ENCODE data around the gene AP5Z1. TPM values are rescaled to one million over a fixed set of nuclear protein-coding genes. Genes with fewer than 3 reads are reported as not detected.

AP5Z1 gene
- polyA plus RNA-seq, 1 of the 3 experiments (the other 2 are of a cell fraction), result 29.5 TPM

DNA sequence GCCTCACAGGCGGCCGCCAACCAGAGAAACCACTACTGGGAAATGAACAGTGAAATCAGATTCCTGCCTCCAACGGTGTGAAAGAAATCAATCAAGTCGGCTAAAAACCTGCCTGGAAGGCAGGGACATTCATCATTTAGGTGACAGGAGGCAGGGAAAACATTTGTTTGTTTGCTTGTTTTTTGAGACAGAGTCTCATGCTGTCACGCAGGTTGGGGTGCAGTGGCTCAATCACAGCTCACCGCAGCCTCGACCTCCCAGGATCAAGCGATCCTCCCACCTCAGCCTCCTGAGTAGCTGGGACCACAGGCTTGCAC, 30.5 kb downstream of the AP5Z1 start:
- Histone ChIP-seq H3K9ac (no peak overlapping the region), H3K36me3 (replicated peaks in 1 of 2; ENCODE audit: control insufficient read depth in 1 of 2, insufficient read depth in 2 of 2, low read length in 1 of 2) (no peaks in the 10 kb centered on the region), H3K4me1 (ENCODE audit: control insufficient read depth in 1 of 2, insufficient read depth in 2 of 2, low read depth in 1 of 2, low read length in 1 of 2) (no peaks in the 10 kb centered on the region), H2AFZ (ENCODE audit: low read depth) (no peak overlapping the region), H3K4me2 (no peak overlapping the region), H3F3A (replicated peaks; ENCODE audit: insufficient read depth) (peaks cover 3% of the 10 kb centered on the region), H3K27ac (ENCODE audit: low read depth in 2 of 2, low read length in 1 of 2) (no peak overlapping the region), H4K20me1 (ENCODE audit: insufficient read depth) (no peaks in the 10 kb centered on the region), H3K9me2 (no peaks in the 10 kb centered on the region), H3K79me2 (ENCODE audit: insufficient read depth) (no peaks in the 10 kb centered on the region), H3K9me3 (no peaks in the 10 kb centered on the region), H3K27me3 (ENCODE audit: insufficient read depth) (no peaks in the 10 kb centered on the region), H3K4me3 (ENCODE audit: low read depth in 2 of 2, low read length in 1 of 2) (no peak overlapping the region)
- TF ChIP-seq YY1 (IDR thresholded peaks at IDR 0.05; ENCODE audit: low read depth), result no peak
- TF ChIP-seq EZH2phosphoT487 (IDR thresholded peaks at IDR 0.05; ENCODE audit: borderline replicate concordance, low read depth), result no peak
- WGBS (ENCODE audit: low lambda C conversion rate), result 90% methylated on average over 8 of the region's 8 CpGs
- ChIA-PET CTCF (interaction anchor here (1.2 to 3.4 kb wide), 5 partner anchors 8 to 280 kb away, joined by 3 to 11 read pairs (median 4); partner anchors contain the start of gene RADIL), POLR2A (interaction anchor here (1.0 kb wide), 1 partner anchor 31 kb away, joined by 3 read pairs; the partner anchor contains the start of gene AP5Z1)
- DNase-seq, result no peak

DNA sequence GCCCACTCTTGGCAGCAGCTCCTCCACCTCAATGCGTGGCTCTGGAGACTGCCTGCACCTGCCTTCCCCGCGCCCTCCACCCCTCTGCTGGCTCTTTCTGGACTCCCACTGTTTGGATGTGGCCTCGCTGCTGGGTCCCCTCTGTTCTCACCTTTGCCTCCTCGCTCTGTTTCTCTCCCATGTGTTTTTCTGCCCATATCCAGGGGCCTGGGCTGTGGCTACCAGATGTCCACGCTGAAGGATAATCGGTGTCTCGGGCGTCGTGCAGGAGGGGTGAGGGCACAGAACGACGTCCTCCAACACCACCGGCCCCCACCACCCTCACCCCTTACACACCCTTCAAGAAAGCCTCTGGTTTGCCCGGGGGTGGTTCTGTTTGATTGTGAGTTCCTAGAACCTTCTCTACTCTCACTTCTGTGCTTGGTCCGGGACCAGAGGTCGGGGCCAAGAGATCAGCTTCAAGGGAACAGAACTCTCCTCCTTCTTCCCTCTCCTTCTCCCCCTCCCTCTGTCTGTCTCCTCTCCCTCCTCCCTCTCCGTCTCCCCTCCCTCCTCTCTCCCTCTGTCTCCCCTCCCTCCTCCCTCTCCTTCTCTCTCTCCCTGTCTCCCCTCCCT, 31.7 kb downstream of the AP5Z1 start:
- no peaks in the 10 kb centered on the region for H3K36me3 ChIP-seq (replicated peaks in 1 of 2; ENCODE audit: control insufficient read depth in 1 of 2, insufficient read depth in 2 of 2, low read length in 1 of 2)
- no peaks in the 10 kb centered on the region for H3K9me3 ChIP-seq
- H3K27me3 ChIP-seq (ENCODE audit: insufficient read depth), result no peaks in the 10 kb centered on the region
- H3K4me1 ChIP-seq (ENCODE audit: control insufficient read depth in 1 of 2, insufficient read depth in 2 of 2, low read depth in 1 of 2, low read length in 1 of 2), result no peaks in the 10 kb centered on the region
- H3K27ac ChIP-seq (ENCODE audit: low read depth in 2 of 2, low read length in 1 of 2), result no peak overlapping the region
- POLR2A ChIA-PET, result no interaction called here
- no peak overlapping the region for H2AFZ ChIP-seq (ENCODE audit: low read depth)
- H3F3A ChIP-seq (replicated peaks; ENCODE audit: insufficient read depth), result peaks cover 3% of the 10 kb centered on the region
- no peaks in the 10 kb centered on the region for H3K79me2 ChIP-seq (ENCODE audit: insufficient read depth)
- no peak overlapping the region for H3K4me2 ChIP-seq
- DNase-seq, result no peak
- H4K20me1 ChIP-seq (ENCODE audit: insufficient read depth), result no peaks in the 10 kb centered on the region
- no peak overlapping the region for H3K9ac ChIP-seq
- 80% methylated on average over 17 of the region's 17 CpGs for WGBS (ENCODE audit: low lambda C conversion rate)
- CTCF ChIA-PET, result interaction anchor here (1.4 to 3.4 kb wide), 2 partner anchors 9 to 76 kb away, joined by 11 read pairs; partner anchors contain the start of gene RADIL
- H3K4me3 ChIP-seq (ENCODE audit: low read depth in 2 of 2, low read length in 1 of 2), result no peak overlapping the region
- H3K9me2 ChIP-seq, result no peaks in the 10 kb centered on the region
- no peak for TF ChIP-seq TEAD4 (IDR thresholded peaks at IDR 0.05; ENCODE audit: borderline replicate concordance, insufficient read depth)
- TF ChIP-seq, protein P1, sequence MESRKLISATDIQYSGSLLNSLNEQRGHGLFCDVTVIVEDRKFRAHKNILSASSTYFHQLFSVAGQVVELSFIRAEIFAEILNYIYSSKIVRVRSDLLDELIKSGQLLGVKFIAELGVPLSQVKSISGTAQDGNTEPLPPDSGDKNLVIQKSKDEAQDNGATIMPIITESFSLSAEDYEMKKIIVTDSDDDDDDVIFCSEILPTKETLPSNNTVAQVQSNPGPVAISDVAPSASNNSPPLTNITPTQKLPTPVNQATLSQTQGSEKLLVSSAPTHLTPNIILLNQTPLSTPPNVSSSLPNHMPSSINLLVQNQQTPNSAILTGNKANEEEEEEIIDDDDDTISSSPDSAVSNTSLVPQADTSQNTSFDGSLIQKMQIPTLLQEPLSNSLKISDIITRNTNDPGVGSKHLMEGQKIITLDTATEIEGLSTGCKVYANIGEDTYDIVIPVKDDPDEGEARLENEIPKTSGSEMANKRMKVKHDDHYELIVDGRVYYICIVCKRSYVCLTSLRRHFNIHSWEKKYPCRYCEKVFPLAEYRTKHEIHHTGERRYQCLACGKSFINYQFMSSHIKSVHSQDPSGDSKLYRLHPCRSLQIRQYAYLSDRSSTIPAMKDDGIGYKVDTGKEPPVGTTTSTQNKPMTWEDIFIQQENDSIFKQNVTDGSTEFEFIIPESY (IDR thresholded peaks at IDR 0.05; ENCODE audit: borderline replicate concordance, low read depth), result no peak
- TF ChIP-seq, protein P2, sequence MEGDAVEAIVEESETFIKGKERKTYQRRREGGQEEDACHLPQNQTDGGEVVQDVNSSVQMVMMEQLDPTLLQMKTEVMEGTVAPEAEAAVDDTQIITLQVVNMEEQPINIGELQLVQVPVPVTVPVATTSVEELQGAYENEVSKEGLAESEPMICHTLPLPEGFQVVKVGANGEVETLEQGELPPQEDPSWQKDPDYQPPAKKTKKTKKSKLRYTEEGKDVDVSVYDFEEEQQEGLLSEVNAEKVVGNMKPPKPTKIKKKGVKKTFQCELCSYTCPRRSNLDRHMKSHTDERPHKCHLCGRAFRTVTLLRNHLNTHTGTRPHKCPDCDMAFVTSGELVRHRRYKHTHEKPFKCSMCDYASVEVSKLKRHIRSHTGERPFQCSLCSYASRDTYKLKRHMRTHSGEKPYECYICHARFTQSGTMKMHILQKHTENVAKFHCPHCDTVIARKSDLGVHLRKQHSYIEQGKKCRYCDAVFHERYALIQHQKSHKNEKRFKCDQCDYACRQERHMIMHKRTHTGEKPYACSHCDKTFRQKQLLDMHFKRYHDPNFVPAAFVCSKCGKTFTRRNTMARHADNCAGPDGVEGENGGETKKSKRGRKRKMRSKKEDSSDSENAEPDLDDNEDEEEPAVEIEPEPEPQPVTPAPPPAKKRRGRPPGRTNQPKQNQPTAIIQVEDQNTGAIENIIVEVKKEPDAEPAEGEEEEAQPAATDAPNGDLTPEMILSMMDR (IDR thresholded peaks at IDR 0.05), result no peak
- no peak for TF ChIP-seq POLR2AphosphoS5 (IDR thresholded peaks at IDR 0.05; ENCODE audit: low read depth, low read length)
- no peak for TF ChIP-seq NRF1 (IDR thresholded peaks at IDR 0.05; ENCODE audit: low read depth, low read length)
- TF ChIP-seq, protein P3, sequence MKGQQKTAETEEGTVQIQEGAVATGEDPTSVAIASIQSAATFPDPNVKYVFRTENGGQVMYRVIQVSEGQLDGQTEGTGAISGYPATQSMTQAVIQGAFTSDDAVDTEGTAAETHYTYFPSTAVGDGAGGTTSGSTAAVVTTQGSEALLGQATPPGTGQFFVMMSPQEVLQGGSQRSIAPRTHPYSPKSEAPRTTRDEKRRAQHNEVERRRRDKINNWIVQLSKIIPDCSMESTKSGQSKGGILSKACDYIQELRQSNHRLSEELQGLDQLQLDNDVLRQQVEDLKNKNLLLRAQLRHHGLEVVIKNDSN (IDR thresholded peaks at IDR 0.05; ENCODE audit: borderline replicate concordance, low read depth), result no peak
- TF ChIP-seq NFIC (IDR thresholded peaks at IDR 0.05; ENCODE audit: borderline replicate concordance), result no peak
- TF ChIP-seq EP300 (IDR thresholded peaks at IDR 0.05; ENCODE audit: borderline replicate concordance in 1 of 2, low read depth in 1 of 2, low read length in 1 of 2), result no peak
- no peak for TF ChIP-seq EZH2phosphoT487 (IDR thresholded peaks at IDR 0.05; ENCODE audit: borderline replicate concordance, low read depth)
- TF ChIP-seq YY1 (IDR thresholded peaks at IDR 0.05; ENCODE audit: low read depth), result no peak
- TF ChIP-seq, protein P4, sequence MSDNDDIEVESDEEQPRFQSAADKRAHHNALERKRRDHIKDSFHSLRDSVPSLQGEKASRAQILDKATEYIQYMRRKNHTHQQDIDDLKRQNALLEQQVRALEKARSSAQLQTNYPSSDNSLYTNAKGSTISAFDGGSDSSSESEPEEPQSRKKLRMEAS (IDR thresholded peaks at IDR 0.05; ENCODE audit: low read depth), result no peak
- no peak for TF ChIP-seq RFX5 (IDR thresholded peaks at IDR 0.05; ENCODE audit: low read length)
- TF ChIP-seq RXRA (IDR thresholded peaks at IDR 0.05; ENCODE audit: borderline replicate concordance, low read depth), result no peak
- TF ChIP-seq, protein P5, sequence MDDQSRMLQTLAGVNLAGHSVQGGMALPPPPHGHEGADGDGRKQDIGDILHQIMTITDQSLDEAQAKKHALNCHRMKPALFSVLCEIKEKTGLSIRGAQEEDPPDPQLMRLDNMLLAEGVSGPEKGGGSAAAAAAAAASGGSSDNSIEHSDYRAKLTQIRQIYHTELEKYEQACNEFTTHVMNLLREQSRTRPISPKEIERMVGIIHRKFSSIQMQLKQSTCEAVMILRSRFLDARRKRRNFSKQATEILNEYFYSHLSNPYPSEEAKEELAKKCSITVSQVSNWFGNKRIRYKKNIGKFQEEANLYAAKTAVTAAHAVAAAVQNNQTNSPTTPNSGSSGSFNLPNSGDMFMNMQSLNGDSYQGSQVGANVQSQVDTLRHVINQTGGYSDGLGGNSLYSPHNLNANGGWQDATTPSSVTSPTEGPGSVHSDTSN (IDR thresholded peaks at IDR 0.05), result no peak
- no peak for TF ChIP-seq GABPA (IDR thresholded peaks at IDR 0.05; ENCODE audit: low read depth)
- TF ChIP-seq, protein P6, sequence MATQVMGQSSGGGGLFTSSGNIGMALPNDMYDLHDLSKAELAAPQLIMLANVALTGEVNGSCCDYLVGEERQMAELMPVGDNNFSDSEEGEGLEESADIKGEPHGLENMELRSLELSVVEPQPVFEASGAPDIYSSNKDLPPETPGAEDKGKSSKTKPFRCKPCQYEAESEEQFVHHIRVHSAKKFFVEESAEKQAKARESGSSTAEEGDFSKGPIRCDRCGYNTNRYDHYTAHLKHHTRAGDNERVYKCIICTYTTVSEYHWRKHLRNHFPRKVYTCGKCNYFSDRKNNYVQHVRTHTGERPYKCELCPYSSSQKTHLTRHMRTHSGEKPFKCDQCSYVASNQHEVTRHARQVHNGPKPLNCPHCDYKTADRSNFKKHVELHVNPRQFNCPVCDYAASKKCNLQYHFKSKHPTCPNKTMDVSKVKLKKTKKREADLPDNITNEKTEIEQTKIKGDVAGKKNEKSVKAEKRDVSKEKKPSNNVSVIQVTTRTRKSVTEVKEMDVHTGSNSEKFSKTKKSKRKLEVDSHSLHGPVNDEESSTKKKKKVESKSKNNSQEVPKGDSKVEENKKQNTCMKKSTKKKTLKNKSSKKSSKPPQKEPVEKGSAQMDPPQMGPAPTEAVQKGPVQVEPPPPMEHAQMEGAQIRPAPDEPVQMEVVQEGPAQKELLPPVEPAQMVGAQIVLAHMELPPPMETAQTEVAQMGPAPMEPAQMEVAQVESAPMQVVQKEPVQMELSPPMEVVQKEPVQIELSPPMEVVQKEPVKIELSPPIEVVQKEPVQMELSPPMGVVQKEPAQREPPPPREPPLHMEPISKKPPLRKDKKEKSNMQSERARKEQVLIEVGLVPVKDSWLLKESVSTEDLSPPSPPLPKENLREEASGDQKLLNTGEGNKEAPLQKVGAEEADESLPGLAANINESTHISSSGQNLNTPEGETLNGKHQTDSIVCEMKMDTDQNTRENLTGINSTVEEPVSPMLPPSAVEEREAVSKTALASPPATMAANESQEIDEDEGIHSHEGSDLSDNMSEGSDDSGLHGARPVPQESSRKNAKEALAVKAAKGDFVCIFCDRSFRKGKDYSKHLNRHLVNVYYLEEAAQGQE (IDR thresholded peaks at IDR 0.05; ENCODE audit: low read depth, low read length), result no peak
- TF ChIP-seq FOSL2 (IDR thresholded peaks at IDR 0.05; ENCODE audit: borderline replicate concordance, low read depth), result no peak

All from SK-N-SH (cell line).